Measurements from ENCODE around the gene GTF3C5. TPM values are rescaled to one million over a fixed set of nuclear protein-coding genes. Genes with fewer than 3 reads are reported as not detected.
"Not testable (repeated sequence)": the region's sequence is repeated elsewhere in the genome, so short reads cannot be mapped to it uniquely, and the experiment has no call there.

Gene GTF3C5
- total and polyA plus RNA-seq, 12 donors: 29.4 to 79.1 (median 36.6) TPM

DNA sequence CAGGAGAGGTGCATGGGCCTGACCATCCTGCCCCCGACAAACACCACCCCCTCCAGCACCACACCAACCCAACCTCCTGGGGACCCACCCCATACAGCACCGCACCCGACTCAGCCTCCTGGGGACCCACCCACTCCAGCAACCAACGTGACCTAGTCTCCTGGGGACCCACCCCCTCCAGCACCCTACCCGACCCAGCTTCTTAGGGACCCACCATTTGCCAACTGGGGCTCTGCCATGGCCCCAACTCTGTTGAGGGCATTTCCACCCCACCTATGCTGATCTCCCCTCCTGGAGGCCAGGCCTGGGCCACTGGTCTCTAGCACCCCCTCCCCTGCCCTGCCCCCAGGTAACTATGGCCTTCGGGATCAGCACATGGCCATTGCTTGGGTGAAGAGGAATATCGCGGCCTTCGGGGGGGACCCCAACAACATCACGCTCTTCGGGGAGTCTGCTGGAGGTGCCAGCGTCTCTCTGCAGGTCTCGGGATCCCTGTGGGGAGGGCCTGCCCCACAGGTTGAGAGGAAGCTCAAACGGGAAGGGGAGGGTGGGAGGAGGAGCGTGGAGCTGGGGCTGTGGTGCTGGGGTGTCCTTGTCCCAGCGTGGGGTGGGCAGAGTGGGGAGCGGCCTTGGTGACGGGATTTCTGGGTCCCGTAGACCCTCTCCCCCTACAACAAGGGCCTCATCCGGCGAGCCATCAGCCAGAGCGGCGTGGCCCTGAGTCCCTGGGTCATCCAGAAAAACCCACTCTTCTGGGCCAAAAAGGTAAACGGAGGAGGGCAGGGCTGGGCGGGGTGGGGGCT, 35.6 kb downstream of the GTF3C5 start:
- intact Hi-C loops (cut with DNase I): no loop called here
- ATAC-seq (no peak), DNase-seq (no peak)
- Histone ChIP-seq H3K4me1 (peaks cover 0 to 5% (median 2%) of the 10 kb centered on the region in 9 donors), H3K27ac (no peak overlapping the region), H3K4me3 (no peak overlapping the region), H3K36me3 (no peaks in the 10 kb centered on the region), H3K9me3 (no peaks in the 10 kb centered on the region), H3K27me3 (no peaks in the 10 kb centered on the region)
- WGBS, 2 donors: 93% methylated on average over 25 of the region's 25 CpGs
- TF ChIP-seq, protein P1, sequence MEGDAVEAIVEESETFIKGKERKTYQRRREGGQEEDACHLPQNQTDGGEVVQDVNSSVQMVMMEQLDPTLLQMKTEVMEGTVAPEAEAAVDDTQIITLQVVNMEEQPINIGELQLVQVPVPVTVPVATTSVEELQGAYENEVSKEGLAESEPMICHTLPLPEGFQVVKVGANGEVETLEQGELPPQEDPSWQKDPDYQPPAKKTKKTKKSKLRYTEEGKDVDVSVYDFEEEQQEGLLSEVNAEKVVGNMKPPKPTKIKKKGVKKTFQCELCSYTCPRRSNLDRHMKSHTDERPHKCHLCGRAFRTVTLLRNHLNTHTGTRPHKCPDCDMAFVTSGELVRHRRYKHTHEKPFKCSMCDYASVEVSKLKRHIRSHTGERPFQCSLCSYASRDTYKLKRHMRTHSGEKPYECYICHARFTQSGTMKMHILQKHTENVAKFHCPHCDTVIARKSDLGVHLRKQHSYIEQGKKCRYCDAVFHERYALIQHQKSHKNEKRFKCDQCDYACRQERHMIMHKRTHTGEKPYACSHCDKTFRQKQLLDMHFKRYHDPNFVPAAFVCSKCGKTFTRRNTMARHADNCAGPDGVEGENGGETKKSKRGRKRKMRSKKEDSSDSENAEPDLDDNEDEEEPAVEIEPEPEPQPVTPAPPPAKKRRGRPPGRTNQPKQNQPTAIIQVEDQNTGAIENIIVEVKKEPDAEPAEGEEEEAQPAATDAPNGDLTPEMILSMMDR (IDR thresholded peaks at IDR 0.05): no peak

DNA sequence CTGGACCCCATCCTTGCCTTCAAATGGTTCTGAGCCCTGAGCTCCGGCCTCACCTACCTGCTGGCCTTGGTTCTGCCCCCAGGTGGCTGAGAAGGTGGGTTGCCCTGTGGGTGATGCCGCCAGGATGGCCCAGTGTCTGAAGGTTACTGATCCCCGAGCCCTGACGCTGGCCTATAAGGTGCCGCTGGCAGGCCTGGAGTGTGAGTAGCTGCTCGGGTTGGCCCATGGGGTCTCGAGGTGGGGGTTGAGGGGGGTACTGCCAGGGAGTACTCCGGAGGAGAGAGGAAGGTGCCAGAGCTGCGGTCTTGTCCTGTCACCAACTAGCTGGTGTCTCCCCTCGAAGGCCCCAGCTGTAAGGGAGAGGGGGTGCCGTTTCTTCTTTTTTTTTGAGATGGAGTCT, 36.2 kb downstream of the GTF3C5 start:
- TF ChIP-seq, protein P1 (IDR thresholded peaks at IDR 0.05): no peak
- no peak for DNase-seq

DNA sequence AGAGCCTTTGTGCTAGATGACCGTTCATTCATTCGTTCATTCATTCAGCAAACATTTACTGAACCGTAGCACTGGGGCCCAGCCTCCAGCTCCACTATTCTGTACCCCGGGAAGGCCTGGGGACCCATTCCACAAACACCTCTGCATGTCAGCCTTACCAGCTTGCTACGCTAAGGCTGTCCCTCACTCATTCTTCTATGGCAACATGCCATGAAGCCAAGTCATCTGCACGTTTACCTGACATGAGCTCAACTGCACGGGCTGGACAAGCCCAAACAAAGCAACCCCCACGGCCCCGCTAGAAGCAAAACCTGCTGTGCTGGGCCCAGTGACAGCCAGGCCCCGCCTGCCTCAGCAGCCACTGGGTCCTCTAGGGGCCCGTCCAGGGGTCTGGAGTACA, 37.0 kb downstream of the GTF3C5 start:
- no peak for ATAC-seq
- 83 to 86% methylated on average over 11 of the region's 11 CpGs for WGBS, 2 donors
- no peak overlapping the region for H3K4me3 ChIP-seq
- no peaks in the 10 kb centered on the region for H3K36me3 ChIP-seq
- no peak overlapping the region for H3K27ac ChIP-seq
- H3K27me3 ChIP-seq: no peaks in the 10 kb centered on the region
- TF ChIP-seq, protein P1 (IDR thresholded peaks at IDR 0.05): no peak
- intact Hi-C loops (cut with DNase I): no loop called here
- no peaks in the 10 kb centered on the region for H3K4me1 ChIP-seq
- H3K9me3 ChIP-seq: no peaks in the 10 kb centered on the region
- DNase-seq: no peak

More for the DNA sequence above, 36.2 kb downstream of the GTF3C5 start:
- Histone ChIP-seq H3K27me3 (no peaks in the 10 kb centered on the region), H3K9me3 (no peaks in the 10 kb centered on the region), H3K27ac (no peak overlapping the region), H3K36me3 (no peaks in the 10 kb centered on the region), H3K4me3 (no peak overlapping the region), H3K4me1 (no peaks in the 10 kb centered on the region)
- intact Hi-C loops (cut with DNase I): no loop called here
- ATAC-seq: no peak
- 95% methylated on average over 11 of the region's 11 CpGs for WGBS, 2 donors

DNA sequence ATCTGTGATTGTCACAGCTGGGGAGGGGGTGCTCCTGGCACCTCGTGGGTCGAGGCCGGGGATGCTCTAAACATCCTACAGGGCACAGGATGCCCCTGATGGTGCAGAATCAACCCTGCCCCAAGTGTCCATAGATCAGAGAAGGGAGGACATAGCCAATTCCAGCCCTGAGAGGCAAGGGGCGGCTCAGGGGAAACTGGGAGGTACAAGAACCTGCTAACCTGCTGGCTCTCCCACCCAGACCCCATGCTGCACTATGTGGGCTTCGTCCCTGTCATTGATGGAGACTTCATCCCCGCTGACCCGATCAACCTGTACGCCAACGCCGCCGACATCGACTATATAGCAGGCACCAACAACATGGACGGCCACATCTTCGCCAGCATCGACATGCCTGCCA, 37.6 kb downstream of the GTF3C5 start:
- intact Hi-C loops (cut with DNase I); H3K27me3 ChIP-seq; H3K4me1 ChIP-seq; DNase-seq; ATAC-seq; H3K9me3 ChIP-seq; H3K36me3 ChIP-seq; H3K27ac ChIP-seq; H3K4me3 ChIP-seq: not testable (repeated sequence)
- WGBS, 2 donors: 100% methylated on average over 1 to 3 of the region's 15 CpGs

DNA sequence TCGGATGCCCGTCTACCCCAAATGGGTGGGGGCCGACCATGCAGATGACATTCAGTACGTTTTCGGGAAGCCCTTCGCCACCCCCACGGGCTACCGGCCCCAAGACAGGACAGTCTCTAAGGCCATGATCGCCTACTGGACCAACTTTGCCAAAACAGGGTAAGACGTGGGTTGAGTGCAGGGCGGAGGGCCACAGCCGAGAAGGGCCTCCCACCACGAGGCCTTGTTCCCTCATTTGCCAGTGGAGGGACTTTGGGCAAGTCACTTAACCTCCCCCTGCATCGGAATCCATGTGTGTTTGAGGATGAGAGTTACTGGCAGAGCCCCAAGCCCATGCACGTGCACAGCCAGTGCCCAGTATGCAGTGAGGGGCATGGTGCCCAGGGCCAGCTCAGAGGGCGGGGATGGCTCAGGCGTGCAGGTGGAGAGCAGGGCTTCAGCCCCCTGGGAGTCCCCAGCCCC, 39.7 kb downstream of the GTF3C5 start:
- DNase-seq; H3K4me1 ChIP-seq; H3K27ac ChIP-seq; intact Hi-C loops (cut with DNase I); H3K27me3 ChIP-seq; H3K4me3 ChIP-seq; H3K36me3 ChIP-seq; H3K9me3 ChIP-seq; ATAC-seq: not testable (repeated sequence)
- 91 to 93% methylated on average over 17 of the region's 17 CpGs for WGBS, 2 donors

DNA sequence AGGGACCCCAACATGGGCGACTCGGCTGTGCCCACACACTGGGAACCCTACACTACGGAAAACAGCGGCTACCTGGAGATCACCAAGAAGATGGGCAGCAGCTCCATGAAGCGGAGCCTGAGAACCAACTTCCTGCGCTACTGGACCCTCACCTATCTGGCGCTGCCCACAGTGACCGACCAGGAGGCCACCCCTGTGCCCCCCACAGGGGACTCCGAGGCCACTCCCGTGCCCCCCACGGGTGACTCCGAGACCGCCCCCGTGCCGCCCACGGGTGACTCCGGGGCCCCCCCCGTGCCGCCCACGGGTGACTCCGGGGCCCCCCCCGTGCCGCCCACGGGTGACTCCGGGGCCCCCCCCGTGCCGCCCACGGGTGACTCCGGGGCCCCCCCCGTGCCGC, 40.2 kb downstream of the GTF3C5 start:
- intact Hi-C loops (cut with DNase I); ATAC-seq: not testable (repeated sequence)
- 91 to 92% methylated on average over 10 to 23 of the region's 31 CpGs for whole genome bisulfite sequencing, 2 donors

More for the DNA sequence above, 40.2 kb downstream of the GTF3C5 start:
- not testable (repeated sequence) for H3K27me3 ChIP-seq, H3K27ac ChIP-seq, DNase-seq, H3K9me3 ChIP-seq, H3K36me3 ChIP-seq, H3K4me3 ChIP-seq, H3K4me1 ChIP-seq
